Adrenal gland (tissue), 5 donors: ENCODE data around the gene VSIG10L.
A peak's percentile ranks its signal among the peaks of the same experiment; 100 is the strongest.

ENCODE experiments used
- CTCF ChIP-seq, 6 experiments: fragments of 450-650 bp in 4 of 6; fragments of 200-600 bp in 2 of 6; sonication (generic) in 1 of 6; IDR thresholded peaks; 1 replicate in 5 of 6; 2 replicates in 1 of 6; pipeline versions ENCODE4 v1.5.1 to v1.8.0; 2016 to 2021; ENCODE audit warnings: antibody characterized with exemption in 6 of 6, mild to moderate bottlenecking in 2 of 6, moderate library complexity in 1 of 6
- POLR2A ChIP-seq, 2 donors: fragments of 450-650 bp; IDR thresholded peaks; one replicate each; pipeline ENCODE4 v1.6.1; 2017; ENCODE audit warnings: antibody characterized with exemption in 2 of 2, mild to moderate bottlenecking in 2 of 2, moderate library complexity in 1 of 2
- donor health status: DM: no; HTN: no; CAD: no.

GRCh38 chr19:51364200-51365106 is 22.5 kb upstream of the VSIG10L start:
- no peak for TF ChIP-seq CTCF (IDR thresholded peaks at IDR 0.05)
- TF ChIP-seq POLR2A (IDR thresholded peaks at IDR 0.05) = peak in 1 of 2 donors; percentile 35
